ENCODE results near the gene CMTM1. TPM values are rescaled to one million over a fixed set of nuclear protein-coding genes. Genes with fewer than 3 reads are reported as not detected.

The CMTM1 gene
- total RNA-seq, 1 experiment from 2014 or later, result 9.4 TPM

GRCh38 chr16:66581246-66581952, 15.2 kb downstream of the CMTM1 start:
- TF ChIP-seq CTCF (conservative IDR thresholded peaks at IDR 0.05) (no peak), EZH2 (IDR thresholded peaks at IDR 0.05; ENCODE audit: low read depth) (no peak)
- Histone ChIP-seq H3F3A (ENCODE audit: insufficient read depth, low read depth) (peaks cover 12% of the 10 kb centered on the region; the same call in 1 of the 2 replicates), H3K4me1 (replicated peaks; ENCODE audit: insufficient read depth) (peaks cover 22% of the 10 kb centered on the region), H2AFZ (no peak overlapping the region), H3K9me3 (ENCODE audit: insufficient read depth, low read depth) (no peaks in the 10 kb centered on the region), H3K27me3 (ENCODE audit: insufficient read depth, low read depth) (no peaks in the 10 kb centered on the region), H3K36me3 (ENCODE audit: low read depth) (no peaks in the 10 kb centered on the region), H3K9me2 (ENCODE audit: insufficient read depth) (no peaks in the 10 kb centered on the region), H3K4me3 (no peak overlapping the region), H3K79me2 (ENCODE audit: low read depth) (no peaks in the 10 kb centered on the region), H4K20me1 (ENCODE audit: insufficient read depth) (no peaks in the 10 kb centered on the region), H3K27ac (no peak overlapping the region), H3K4me2 (peak overlapping the region; percentile 51; the same call in 1 of the 2 replicates)
- POLR2A ChIA-PET (ENCODE audit: unreplicated experiment), result interaction anchor here (0.5 to 0.6 kb wide), 3 partner anchors 73 to 173 kb away, joined by 3 to 6 read pairs (median 4); no protein-coding TSS in a partner anchor
- no TSS peak for BruUV-seq (replicated peaks)
- CTCF ChIA-PET, result no interaction called here
- intact Hi-C loops (cut with micrococcal nuclease; ENCODE audit: unreplicated experiment), result loop anchor here (5.0 kb wide), 1 partner anchor 174 kb away; no protein-coding TSS in a partner anchor
- no peak for DNase-seq

- CTCF ChIA-PET, result no interaction called here
- no peak overlapping the region for H3K4me2 ChIP-seq
- no TSS peak for BruUV-seq (replicated peaks)
- peaks cover 14% of the 10 kb centered on the region for H3K4me1 ChIP-seq (replicated peaks; ENCODE audit: insufficient read depth)
- H3K27ac ChIP-seq, result no peak overlapping the region
- no peak overlapping the region for H3K4me3 ChIP-seq
- H3K27me3 ChIP-seq (ENCODE audit: insufficient read depth, low read depth), result no peaks in the 10 kb centered on the region
- H3F3A ChIP-seq (ENCODE audit: insufficient read depth, low read depth), result peaks cover 7% of the 10 kb centered on the region; the same call in 1 of the 2 replicates
- DNase-seq, result no peak
- no peaks in the 10 kb centered on the region for H3K79me2 ChIP-seq (ENCODE audit: low read depth)
- intact Hi-C loops (cut with micrococcal nuclease; ENCODE audit: unreplicated experiment), result loop anchor here (5.0 kb wide), 1 partner anchor 98 kb away; no protein-coding TSS in a partner anchor
- no peaks in the 10 kb centered on the region for H3K9me2 ChIP-seq (ENCODE audit: insufficient read depth)
- no peak overlapping the region for H2AFZ ChIP-seq
- H4K20me1 ChIP-seq (ENCODE audit: insufficient read depth), result no peaks in the 10 kb centered on the region
- POLR2A ChIA-PET (ENCODE audit: unreplicated experiment), result interaction anchor here (0.6 kb wide), 1 partner anchor 164 kb away, joined by 3 read pairs; no protein-coding TSS in a partner anchor
- no peaks in the 10 kb centered on the region for H3K36me3 ChIP-seq (ENCODE audit: low read depth)
- TF ChIP-seq CTCF (conservative IDR thresholded peaks at IDR 0.05) (no peak), EZH2 (IDR thresholded peaks at IDR 0.05; ENCODE audit: low read depth) (no peak)
- no peaks in the 10 kb centered on the region for H3K9me3 ChIP-seq (ENCODE audit: insufficient read depth, low read depth)
Measured at GRCh38 chr16:66585481-66586239, 19.4 kb downstream of the CMTM1 start.

- TF ChIP-seq CTCF (conservative IDR thresholded peaks at IDR 0.05) (no peak), EZH2 (IDR thresholded peaks at IDR 0.05; ENCODE audit: low read depth) (no peak)
- no peak overlapping the region for H3K4me3 ChIP-seq
- ChIA-PET CTCF (no interaction called here), POLR2A (ENCODE audit: unreplicated experiment) (no interaction called here)
- no peaks in the 10 kb centered on the region for H3K9me2 ChIP-seq (ENCODE audit: insufficient read depth)
- no peaks in the 10 kb centered on the region for H4K20me1 ChIP-seq (ENCODE audit: insufficient read depth)
- intact Hi-C loops (cut with micrococcal nuclease; ENCODE audit: unreplicated experiment), result loop anchor here (5.0 kb wide), 1 partner anchor 101 kb away; no protein-coding TSS in a partner anchor
- no peaks in the 10 kb centered on the region for H3K27me3 ChIP-seq (ENCODE audit: insufficient read depth, low read depth)
- no peak overlapping the region for H3K27ac ChIP-seq
- H3K4me2 ChIP-seq, result no peak overlapping the region
- H3F3A ChIP-seq (ENCODE audit: insufficient read depth, low read depth), result no peaks in the 10 kb centered on the region
- H3K9me3 ChIP-seq (ENCODE audit: insufficient read depth, low read depth), result no peaks in the 10 kb centered on the region
- no peak overlapping the region for H2AFZ ChIP-seq
- no TSS peak for BruUV-seq (replicated peaks)
- no peaks in the 10 kb centered on the region for H3K79me2 ChIP-seq (ENCODE audit: low read depth)
- no peaks in the 10 kb centered on the region for H3K36me3 ChIP-seq (ENCODE audit: low read depth)
- DNase-seq, result no peak
- no peaks in the 10 kb centered on the region for H3K4me1 ChIP-seq (replicated peaks; ENCODE audit: insufficient read depth)
Measured at GRCh38 chr16:66587881-66588600, 21.8 kb downstream of the CMTM1 start.
